MM.1S (cell line): ENCODE measurements around the gene HIPK1.

Experiments used
- CTCF ChIP-seq: fragments of 300-600 bp; sonication (generic); IDR thresholded peaks from 2 replicates; pipeline ENCODE4 v1.5.1; 2016; ENCODE audit warnings: antibody characterized with exemption, low read length, mixed read lengths
- EZH2 ChIP-seq: fragments of 300-600 bp; sonication (generic); optimal IDR thresholded peaks from 2 replicates; pipeline ENCODE3; 2017; ENCODE audit warnings: low read depth, mild to moderate bottlenecking, antibody characterized with exemption, low read length, mixed read lengths

- no peak for TF ChIP-seq CTCF
- TF ChIP-seq EZH2 = no peak
Measured at GRCh38 chr1:113898241-113898814, 30.8 kb upstream of the HIPK1 start.
